HG02938 (cell line): Measurements from ENCODE around the gene MYO9A.
"Not testable (repeated sequence)": the region's sequence is repeated elsewhere in the genome, so short reads cannot be mapped to it uniquely, and the experiment has no call there.

Experiments used
- ATAC-seq: cut with Tn5 transposase; IDR thresholded peaks from one replicate; pipeline ENCODE4 v1.9.1; 2021; ENCODE audit warnings: mild to moderate bottlenecking, moderate library complexity; ENCODE audit not compliant: unreplicated experiment

Gene MYO9A

GRCh38 chr15:71889947-71890346, 228.0 kb downstream of the MYO9A start:
- no peak for ATAC-seq

GRCh38 chr15:71889385-71889784, 228.6 kb downstream of the MYO9A start:
- no peak for ATAC-seq

GRCh38 chr15:71888797-71889196, 229.2 kb downstream of the MYO9A start:
- peak; percentile 54 for ATAC-seq

GRCh38 chr15:71885390-71885789, 232.6 kb downstream of the MYO9A start:
- no peak for ATAC-seq

- ATAC-seq, result no peak
Observed at GRCh38 chr15:71883447-71883846, 234.5 kb downstream of the MYO9A start.

- no peak for ATAC-seq
Observed at GRCh38 chr15:71880276-71880675, 237.7 kb downstream of the MYO9A start.

- peak; percentile 56 for ATAC-seq
Observed at GRCh38 chr15:71874245-71874644, 243.7 kb downstream of the MYO9A start.

- ATAC-seq, result not testable (repeated sequence)
Observed at GRCh38 chr15:71858232-71858631, 259.7 kb downstream of the MYO9A start.

- peak; percentile 52 for ATAC-seq
Observed at GRCh38 chr15:71853543-71853942, 264.4 kb downstream of the MYO9A start.

GRCh38 chr15:71844916-71845315, 273.0 kb downstream of the MYO9A start:
- ATAC-seq, result no peak

GRCh38 chr15:71841563-71841962, 276.4 kb downstream of the MYO9A start:
- ATAC-seq, result no peak

- ATAC-seq, result no peak
Observed at GRCh38 chr15:71830981-71831380, 287.0 kb downstream of the MYO9A start.

GRCh38 chr15:71826196-71826595, 291.8 kb downstream of the MYO9A start:
- no peak for ATAC-seq

- ATAC-seq, result no peak
Observed at GRCh38 chr15:71825021-71825730, 292.8 kb downstream of the MYO9A start.

GRCh38 chr15:71823801-71824200, 294.1 kb downstream of the MYO9A start:
- ATAC-seq, result no peak

GRCh38 chr15:71822890-71823630, 294.9 kb downstream of the MYO9A start:
- ATAC-seq, result no peak

- no peak for ATAC-seq
Observed at GRCh38 chr15:71821547-71822129, 296.3 kb downstream of the MYO9A start.

- ATAC-seq, result no peak
Observed at GRCh38 chr15:71820127-71820526, 297.8 kb downstream of the MYO9A start.

GRCh38 chr15:71817351-71817750, 300.6 kb downstream of the MYO9A start:
- no peak for ATAC-seq

GRCh38 chr15:71815301-71815700, 302.6 kb downstream of the MYO9A start:
- no peak for ATAC-seq

GRCh38 chr15:71813723-71814470, 304.1 kb downstream of the MYO9A start:
- no peak for ATAC-seq
